K562 (cell line): ENCODE data around the gene MGA.

Source experiments
- HCFC1 ChIP-seq: IDR thresholded peaks from 2 replicates; pipeline ENCODE4 v1.6.1; 2012; ENCODE audit warnings: low read depth, low read length, improper control_type of control experiment
- HDAC2 ChIP-seq: fragments of 450-650 bp; IDR thresholded peaks from 2 replicates; pipeline ENCODE4 v1.6.1; 2016; ENCODE audit warnings: mild to moderate bottlenecking
- MAX ChIP-seq: sonication (generic); formaldehyde crosslinking; IDR thresholded peaks from 2 replicates; pipeline ENCODE4 v1.9.0; 2022; ENCODE audit warnings: mild to moderate bottlenecking, missing genetic modification reagents

- TF ChIP-seq MAX (CRISPR knock-in tag) (no peak), HDAC2 (no peak), HCFC1 (no peak)
Measured at GRCh38 chr15:41814534-41814933, 154.3 kb downstream of the MGA start.
